Gastroesophageal sphincter (tissue), 4 donors: ENCODE results near the gene SEMA3C. TPM values are rescaled to one million over a fixed set of nuclear protein-coding genes. Genes with fewer than 3 reads are reported as not detected.
A peak's percentile ranks its signal among the peaks of the same experiment; 100 is the strongest.

ENCODE experiments used
- ATAC-seq: fragments of 150-250 bp; one replicate; pipeline ENCODE4 v1.9.1; 2016; ENCODE audit warnings: mild to moderate bottlenecking, moderate library complexity
- H3K27ac ChIP-seq, 4 donors: fragments of 200-600 bp; sonication (generic) in 3 of 4; 1 replicate in 3 of 4; 2 replicates in 1 of 4; pipeline ENCODE4 v1.5.1; 2016 to 2019
- H3K27me3 ChIP-seq: fragments of 200-600 bp; sonication (generic); one replicate; pipeline ENCODE4 v1.5.1; 2019
- H3K36me3 ChIP-seq, 2 donors: fragments of 200-600 bp; sonication (generic); one replicate each; pipeline ENCODE4 v1.5.1; 2019; ENCODE audit warnings: control low read depth in 1 of 2
- H3K4me1 ChIP-seq, 3 donors: fragments of 200-600 bp; sonication (generic); 1 replicate in 2 of 3; 2 replicates in 1 of 3; pipeline ENCODE4 v1.5.1; 2016 to 2019; ENCODE audit warnings: control low read depth in 2 of 3
- H3K4me3 ChIP-seq, 2 donors: fragments of 200-600 bp; sonication (generic); one replicate each; pipeline ENCODE4 v1.5.1; 2019; ENCODE audit warnings: mild to moderate bottlenecking in 1 of 2, moderate library complexity in 1 of 2
- H3K9me3 ChIP-seq, 3 donors: fragments of 200-600 bp; sonication (generic); one replicate each; pipeline ENCODE4 v1.5.1; 2017 to 2019; ENCODE audit warnings: control low read depth in 2 of 3
- CTCF ChIP-seq, 4 experiments: fragments of 200-600 bp in 2 of 4; fragments of 450-650 bp in 2 of 4; sonication (generic) in 1 of 4; IDR thresholded peaks; one replicate each; pipeline ENCODE4 v1.5.1; 2017 to 2019; ENCODE audit warnings: antibody characterized with exemption in 4 of 4, mild to moderate bottlenecking in 2 of 4, moderate library complexity in 2 of 4
- EP300 ChIP-seq: sonication (generic); formaldehyde crosslinking; IDR thresholded peaks from one replicate; pipeline ENCODE4 v1.6.1; 2017; ENCODE audit warnings: antibody characterized with exemption, mild to moderate bottlenecking
- POLR2A ChIP-seq, 2 donors: fragments of 450-650 bp; IDR thresholded peaks; one replicate each; pipeline ENCODE4 v1.6.1; 2017; ENCODE audit warnings: antibody characterized with exemption in 2 of 2, mild to moderate bottlenecking in 2 of 2, moderate library complexity in 1 of 2
- POLR2AphosphoS5 ChIP-seq: sonication (generic); formaldehyde crosslinking; IDR thresholded peaks from one replicate; pipeline ENCODE4 v1.6.1; 2017; ENCODE audit warnings: antibody characterized with exemption
- WGBS, 2 donors: methylation state at CpG; one replicate each; pipeline ENCODE4 v1.1.5; 2018; ENCODE audit warnings: low coverage in 1 of 2; 5-methylcytosine and 5-hydroxymethylcytosine counted together
- total RNA-seq, 4 donors: library from RNA; depleted of rRNA; stranded (reverse); fragments of >200 nt; gene quantifications; one replicate each; pipeline ENCODE4 v1.1.0, GENCODE V29; 2016

SEMA3C gene
- total RNA-seq, 4 donors from 2014 or later = 115 to 189 (median 160) TPM

- H3K27ac ChIP-seq = no peak overlapping the region
- TF ChIP-seq POLR2A (IDR thresholded peaks at IDR 0.05) (no peak), CTCF (IDR thresholded peaks at IDR 0.05) (no peak), EP300 (no peak), POLR2AphosphoS5 (no peak)
- no peaks in the 10 kb centered on the region for H3K36me3 ChIP-seq
- ATAC-seq = no peak
- H3K4me1 ChIP-seq = peaks cover 7 to 60% (median 19%) of the 10 kb centered on the region in 3 donors
- H3K27me3 ChIP-seq = no peaks in the 10 kb centered on the region
- no peaks in the 10 kb centered on the region for H3K9me3 ChIP-seq
- H3K4me3 ChIP-seq = no peak overlapping the region
Measured at GRCh38 chr7:80832006-80832405, 86.8 kb downstream of the SEMA3C start.

GRCh38 chr7:80830584-80831285 is 88.1 kb downstream of the SEMA3C start:
- H3K36me3 ChIP-seq = no peaks in the 10 kb centered on the region
- TF ChIP-seq POLR2AphosphoS5 = no peak
- TF ChIP-seq CTCF (IDR thresholded peaks at IDR 0.05) = no peak
- no peak for TF ChIP-seq POLR2A (IDR thresholded peaks at IDR 0.05)
- no peak for TF ChIP-seq EP300
- H3K9me3 ChIP-seq = no peaks in the 10 kb centered on the region
- no peak overlapping the region for H3K27ac ChIP-seq
- H3K4me3 ChIP-seq = no peak overlapping the region
- H3K4me1 ChIP-seq = peaks cover 13 to 73% (median 25%) of the 10 kb centered on the region in 3 donors
- peak; percentile 37 for ATAC-seq
- 58 to 67% methylated on average over 1 to 2 of the region's 3 CpGs for WGBS, 2 donors
- no peaks in the 10 kb centered on the region for H3K27me3 ChIP-seq

- Histone ChIP-seq H3K27me3 (no peaks in the 10 kb centered on the region), H3K27ac (peak overlapping the region in 1 of 4 donors; percentile 10), H3K4me3 (no peak overlapping the region), H3K9me3 (no peaks in the 10 kb centered on the region), H3K36me3 (no peaks in the 10 kb centered on the region), H3K4me1 (peaks cover 13 to 76% (median 25%) of the 10 kb centered on the region in 3 donors)
- no peak for TF ChIP-seq POLR2A (IDR thresholded peaks at IDR 0.05)
- 78 to 82% methylated on average over 1 of the region's 1 CpG for WGBS, 2 donors
- no peak for ATAC-seq
Measured at GRCh38 chr7:80830010-80830409, 88.8 kb downstream of the SEMA3C start.

- H3K4me1 ChIP-seq = peaks cover 13 to 81% (median 25%) of the 10 kb centered on the region in 3 donors
- TF ChIP-seq POLR2AphosphoS5 (no peak), CTCF (IDR thresholded peaks at IDR 0.05) (no peak)
Measured at GRCh38 chr7:80829527-80829926, 89.3 kb downstream of the SEMA3C start.

GRCh38 chr7:80827239-80827633 is 91.6 kb downstream of the SEMA3C start:
- H3K4me1 ChIP-seq = peaks cover 13 to 72% (median 25%) of the 10 kb centered on the region in 3 donors
- WGBS, 2 donors = 23 to 38% methylated on average over 1 of the region's 1 CpG
- H3K9me3 ChIP-seq = no peaks in the 10 kb centered on the region
- TF ChIP-seq POLR2AphosphoS5 = no peak
- no peak for TF ChIP-seq CTCF (IDR thresholded peaks at IDR 0.05)
- TF ChIP-seq EP300 = no peak
- TF ChIP-seq POLR2A (IDR thresholded peaks at IDR 0.05) = no peak
- H3K27ac ChIP-seq = peak overlapping the region; percentile 16 to 58 (median 42)
- no peaks in the 10 kb centered on the region for H3K27me3 ChIP-seq
- ATAC-seq = peak; percentile 72
- no peak overlapping the region for H3K4me3 ChIP-seq
- no peaks in the 10 kb centered on the region for H3K36me3 ChIP-seq

More at GRCh38 chr7:80829527-80829926, 89.3 kb downstream of the SEMA3C start:
- ATAC-seq = no peak
- no peaks in the 10 kb centered on the region for H3K27me3 ChIP-seq
- no peaks in the 10 kb centered on the region for H3K36me3 ChIP-seq
- H3K4me3 ChIP-seq = no peak overlapping the region
- H3K27ac ChIP-seq = peak overlapping the region in 1 of 4 donors; percentile 10
- no peaks in the 10 kb centered on the region for H3K9me3 ChIP-seq
- WGBS, 2 donors = 51 to 84% methylated on average over 3 of the region's 3 CpGs
